H1 (cell line): ENCODE data around the gene FAM83G. TPM values are rescaled to one million over a fixed set of nuclear protein-coding genes. Genes with fewer than 3 reads are reported as not detected.

Experiments used
- BACH1 ChIP-seq: IDR thresholded peaks from 2 replicates; pipeline ENCODE4 v1.6.1; 2012; ENCODE audit warnings: low read length, improper control_type of control experiment
- CHD1 ChIP-seq: IDR thresholded peaks from 2 replicates; pipeline ENCODE4 v1.6.1; 2012; ENCODE audit warnings: low read depth, low read length, improper control_type of control experiment
- CTBP2 ChIP-seq: IDR thresholded peaks from 2 replicates; pipeline ENCODE4 v1.7.0; 2011; ENCODE audit warnings: borderline replicate concordance, mild to moderate bottlenecking, moderate library complexity, mixed read lengths, low read length; ENCODE audit not compliant: insufficient read depth, insufficient read length
- EZH2 ChIP-seq: fragments of 200-600 bp; sonication (generic); IDR thresholded peaks from 2 replicates; pipeline ENCODE4 v1.7.1; 2012; ENCODE audit warnings: low read depth, mild to moderate bottlenecking, moderate library complexity, low read length, inconsistent platforms; ENCODE audit not compliant: severe bottlenecking
- KDM1A ChIP-seq: fragments of 200-600, 300-600 bp; sonication (generic); IDR thresholded peaks from 2 replicates; pipeline ENCODE4 v1.7.1; 2016; ENCODE audit warnings: mild to moderate bottlenecking, low read length, borderline replicate concordance
- MAFK ChIP-seq: IDR thresholded peaks from 2 replicates; pipeline ENCODE4 v1.6.1; 2012; ENCODE audit warnings: low read depth, mild to moderate bottlenecking, improper control_type of control experiment, low read length
- polyA plus RNA-seq, 7 experiments: library from polyadenylated mRNA; depleted of rRNA in 3 of 7; stranded (reverse) in 5 of 7; unstranded in 2 of 7; fragments of >200 nt in 5 of 7; fragments of 200-250 nt in 2 of 7; gene quantifications; 1 replicate in 5 of 7; 2 replicates in 1 of 7; 4 replicates in 1 of 7; pipeline versions ENCODE4 v1.2.1 to v1.2.3, GENCODE V29; 2011 to 2013; ENCODE audit warnings: missing spikeins in 2 of 7, mixed read lengths in 2 of 7
- total RNA-seq: library from RNA; stranded (reverse); fragmentation: NEBNext Ultra II Directional; extraction: Animal tissue kit (Norgen Biotek cat#: 25700); gene quantifications from 2 replicates; pipeline ENCODE4 v1.2.1, GENCODE V29; 2021
- TF ChIP-seq, protein P1 (sequence below): fragments of 300-600 bp; sonication (generic); IDR thresholded peaks from 2 replicates; pipeline ENCODE4 v1.7.1; 2012; ENCODE audit warnings: low read length, moderate library complexity, mild to moderate bottlenecking, inconsistent platforms; ENCODE audit not compliant: insufficient replicate concordance

The FAM83G gene
- total and polyA plus RNA-seq, 2 of the 8 experiments (the other 6 are each of a cell fraction or from before 2014, with no cell fraction given), result 15.4 to 29.0 TPM

DNA sequence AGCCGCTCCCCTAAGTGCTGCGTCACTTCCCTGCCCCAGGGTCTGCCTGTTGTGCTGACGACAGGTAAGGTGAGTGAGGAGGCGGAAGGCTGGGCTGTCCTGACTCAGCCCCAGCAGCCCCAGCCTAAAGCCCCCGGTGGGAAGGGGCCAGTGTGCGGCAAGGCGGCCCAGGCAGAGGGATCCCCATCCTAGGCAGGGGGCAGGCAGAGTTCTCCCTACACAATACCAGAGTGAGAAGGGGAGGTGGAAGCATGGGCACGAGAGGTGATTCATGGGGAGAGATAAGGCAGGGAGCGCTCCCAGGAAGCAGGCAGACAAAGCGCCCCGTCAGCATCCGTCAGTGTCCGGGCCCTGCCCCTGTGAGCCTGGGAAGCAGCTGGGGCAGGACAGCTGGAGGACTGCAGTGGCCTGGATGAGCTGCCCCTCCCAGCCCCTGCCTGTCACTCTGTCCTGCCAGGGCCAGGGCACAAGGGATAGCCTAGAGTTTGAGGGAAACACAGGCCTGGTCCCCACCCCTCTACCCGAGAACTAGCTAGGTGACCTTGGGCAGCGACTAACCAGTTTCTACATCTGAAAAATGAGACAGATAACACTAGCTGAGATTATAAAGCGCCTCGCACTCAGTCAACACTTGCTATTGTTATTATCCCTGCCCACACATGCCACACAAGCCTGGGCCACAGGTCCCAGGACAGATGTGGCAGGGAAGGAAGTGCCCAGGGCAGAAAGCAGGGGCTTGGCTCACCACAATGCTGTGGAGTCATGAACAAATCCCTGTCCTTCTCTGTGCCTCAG is 3.8 kb downstream of the FAM83G start (continued):
- TF ChIP-seq, protein P1, sequence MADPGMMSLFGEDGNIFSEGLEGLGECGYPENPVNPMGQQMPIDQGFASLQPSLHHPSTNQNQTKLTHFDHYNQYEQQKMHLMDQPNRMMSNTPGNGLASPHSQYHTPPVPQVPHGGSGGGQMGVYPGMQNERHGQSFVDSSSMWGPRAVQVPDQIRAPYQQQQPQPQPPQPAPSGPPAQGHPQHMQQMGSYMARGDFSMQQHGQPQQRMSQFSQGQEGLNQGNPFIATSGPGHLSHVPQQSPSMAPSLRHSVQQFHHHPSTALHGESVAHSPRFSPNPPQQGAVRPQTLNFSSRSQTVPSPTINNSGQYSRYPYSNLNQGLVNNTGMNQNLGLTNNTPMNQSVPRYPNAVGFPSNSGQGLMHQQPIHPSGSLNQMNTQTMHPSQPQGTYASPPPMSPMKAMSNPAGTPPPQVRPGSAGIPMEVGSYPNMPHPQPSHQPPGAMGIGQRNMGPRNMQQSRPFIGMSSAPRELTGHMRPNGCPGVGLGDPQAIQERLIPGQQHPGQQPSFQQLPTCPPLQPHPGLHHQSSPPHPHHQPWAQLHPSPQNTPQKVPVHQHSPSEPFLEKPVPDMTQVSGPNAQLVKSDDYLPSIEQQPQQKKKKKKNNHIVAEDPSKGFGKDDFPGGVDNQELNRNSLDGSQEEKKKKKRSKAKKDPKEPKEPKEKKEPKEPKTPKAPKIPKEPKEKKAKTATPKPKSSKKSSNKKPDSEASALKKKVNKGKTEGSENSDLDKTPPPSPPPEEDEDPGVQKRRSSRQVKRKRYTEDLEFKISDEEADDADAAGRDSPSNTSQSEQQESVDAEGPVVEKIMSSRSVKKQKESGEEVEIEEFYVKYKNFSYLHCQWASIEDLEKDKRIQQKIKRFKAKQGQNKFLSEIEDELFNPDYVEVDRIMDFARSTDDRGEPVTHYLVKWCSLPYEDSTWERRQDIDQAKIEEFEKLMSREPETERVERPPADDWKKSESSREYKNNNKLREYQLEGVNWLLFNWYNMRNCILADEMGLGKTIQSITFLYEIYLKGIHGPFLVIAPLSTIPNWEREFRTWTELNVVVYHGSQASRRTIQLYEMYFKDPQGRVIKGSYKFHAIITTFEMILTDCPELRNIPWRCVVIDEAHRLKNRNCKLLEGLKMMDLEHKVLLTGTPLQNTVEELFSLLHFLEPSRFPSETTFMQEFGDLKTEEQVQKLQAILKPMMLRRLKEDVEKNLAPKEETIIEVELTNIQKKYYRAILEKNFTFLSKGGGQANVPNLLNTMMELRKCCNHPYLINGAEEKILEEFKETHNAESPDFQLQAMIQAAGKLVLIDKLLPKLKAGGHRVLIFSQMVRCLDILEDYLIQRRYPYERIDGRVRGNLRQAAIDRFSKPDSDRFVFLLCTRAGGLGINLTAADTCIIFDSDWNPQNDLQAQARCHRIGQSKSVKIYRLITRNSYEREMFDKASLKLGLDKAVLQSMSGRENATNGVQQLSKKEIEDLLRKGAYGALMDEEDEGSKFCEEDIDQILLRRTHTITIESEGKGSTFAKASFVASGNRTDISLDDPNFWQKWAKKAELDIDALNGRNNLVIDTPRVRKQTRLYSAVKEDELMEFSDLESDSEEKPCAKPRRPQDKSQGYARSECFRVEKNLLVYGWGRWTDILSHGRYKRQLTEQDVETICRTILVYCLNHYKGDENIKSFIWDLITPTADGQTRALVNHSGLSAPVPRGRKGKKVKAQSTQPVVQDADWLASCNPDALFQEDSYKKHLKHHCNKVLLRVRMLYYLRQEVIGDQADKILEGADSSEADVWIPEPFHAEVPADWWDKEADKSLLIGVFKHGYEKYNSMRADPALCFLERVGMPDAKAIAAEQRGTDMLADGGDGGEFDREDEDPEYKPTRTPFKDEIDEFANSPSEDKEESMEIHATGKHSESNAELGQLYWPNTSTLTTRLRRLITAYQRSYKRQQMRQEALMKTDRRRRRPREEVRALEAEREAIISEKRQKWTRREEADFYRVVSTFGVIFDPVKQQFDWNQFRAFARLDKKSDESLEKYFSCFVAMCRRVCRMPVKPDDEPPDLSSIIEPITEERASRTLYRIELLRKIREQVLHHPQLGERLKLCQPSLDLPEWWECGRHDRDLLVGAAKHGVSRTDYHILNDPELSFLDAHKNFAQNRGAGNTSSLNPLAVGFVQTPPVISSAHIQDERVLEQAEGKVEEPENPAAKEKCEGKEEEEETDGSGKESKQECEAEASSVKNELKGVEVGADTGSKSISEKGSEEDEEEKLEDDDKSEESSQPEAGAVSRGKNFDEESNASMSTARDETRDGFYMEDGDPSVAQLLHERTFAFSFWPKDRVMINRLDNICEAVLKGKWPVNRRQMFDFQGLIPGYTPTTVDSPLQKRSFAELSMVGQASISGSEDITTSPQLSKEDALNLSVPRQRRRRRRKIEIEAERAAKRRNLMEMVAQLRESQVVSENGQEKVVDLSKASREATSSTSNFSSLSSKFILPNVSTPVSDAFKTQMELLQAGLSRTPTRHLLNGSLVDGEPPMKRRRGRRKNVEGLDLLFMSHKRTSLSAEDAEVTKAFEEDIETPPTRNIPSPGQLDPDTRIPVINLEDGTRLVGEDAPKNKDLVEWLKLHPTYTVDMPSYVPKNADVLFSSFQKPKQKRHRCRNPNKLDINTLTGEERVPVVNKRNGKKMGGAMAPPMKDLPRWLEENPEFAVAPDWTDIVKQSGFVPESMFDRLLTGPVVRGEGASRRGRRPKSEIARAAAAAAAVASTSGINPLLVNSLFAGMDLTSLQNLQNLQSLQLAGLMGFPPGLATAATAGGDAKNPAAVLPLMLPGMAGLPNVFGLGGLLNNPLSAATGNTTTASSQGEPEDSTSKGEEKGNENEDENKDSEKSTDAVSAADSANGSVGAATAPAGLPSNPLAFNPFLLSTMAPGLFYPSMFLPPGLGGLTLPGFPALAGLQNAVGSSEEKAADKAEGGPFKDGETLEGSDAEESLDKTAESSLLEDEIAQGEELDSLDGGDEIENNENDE, result no peak
- TF ChIP-seq EZH2, result no peak
- no peak for TF ChIP-seq CTBP2
- peak; percentile 26; the same call in 1 of the 2 replicates for TF ChIP-seq MAFK
- TF ChIP-seq CHD1, result no peak
- no peak for TF ChIP-seq BACH1
- TF ChIP-seq KDM1A, result no peak
